Measurements from ENCODE around the gene DGCR8.

- TF ChIP-seq, protein P1, sequence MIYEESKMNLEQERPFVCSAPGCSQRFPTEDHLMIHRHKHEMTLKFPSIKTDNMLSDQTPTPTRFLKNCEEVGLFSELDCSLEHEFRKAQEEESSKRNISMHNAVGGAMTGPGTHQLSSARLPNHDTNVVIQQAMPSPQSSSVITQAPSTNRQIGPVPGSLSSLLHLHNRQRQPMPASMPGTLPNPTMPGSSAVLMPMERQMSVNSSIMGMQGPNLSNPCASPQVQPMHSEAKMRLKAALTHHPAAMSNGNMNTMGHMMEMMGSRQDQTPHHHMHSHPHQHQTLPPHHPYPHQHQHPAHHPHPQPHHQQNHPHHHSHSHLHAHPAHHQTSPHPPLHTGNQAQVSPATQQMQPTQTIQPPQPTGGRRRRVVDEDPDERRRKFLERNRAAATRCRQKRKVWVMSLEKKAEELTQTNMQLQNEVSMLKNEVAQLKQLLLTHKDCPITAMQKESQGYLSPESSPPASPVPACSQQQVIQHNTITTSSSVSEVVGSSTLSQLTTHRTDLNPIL (CRISPR knock-in tag; IDR thresholded peaks at IDR 0.05; ENCODE audit: low read depth), result no peak
- no peak for TF ChIP-seq RARB (CRISPR knock-in tag; IDR thresholded peaks at IDR 0.05)
- TF ChIP-seq ZNF8 (CRISPR knock-in tag; IDR thresholded peaks at IDR 0.05), result no peak
- TF ChIP-seq GLIS3 (CRISPR knock-in tag; IDR thresholded peaks at IDR 0.05), result no peak
- TF ChIP-seq, protein P2, sequence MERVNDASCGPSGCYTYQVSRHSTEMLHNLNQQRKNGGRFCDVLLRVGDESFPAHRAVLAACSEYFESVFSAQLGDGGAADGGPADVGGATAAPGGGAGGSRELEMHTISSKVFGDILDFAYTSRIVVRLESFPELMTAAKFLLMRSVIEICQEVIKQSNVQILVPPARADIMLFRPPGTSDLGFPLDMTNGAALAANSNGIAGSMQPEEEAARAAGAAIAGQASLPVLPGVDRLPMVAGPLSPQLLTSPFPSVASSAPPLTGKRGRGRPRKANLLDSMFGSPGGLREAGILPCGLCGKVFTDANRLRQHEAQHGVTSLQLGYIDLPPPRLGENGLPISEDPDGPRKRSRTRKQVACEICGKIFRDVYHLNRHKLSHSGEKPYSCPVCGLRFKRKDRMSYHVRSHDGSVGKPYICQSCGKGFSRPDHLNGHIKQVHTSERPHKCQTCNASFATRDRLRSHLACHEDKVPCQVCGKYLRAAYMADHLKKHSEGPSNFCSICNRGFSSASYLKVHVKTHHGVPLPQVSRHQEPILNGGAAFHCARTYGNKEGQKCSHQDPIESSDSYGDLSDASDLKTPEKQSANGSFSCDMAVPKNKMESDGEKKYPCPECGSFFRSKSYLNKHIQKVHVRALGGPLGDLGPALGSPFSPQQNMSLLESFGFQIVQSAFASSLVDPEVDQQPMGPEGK (CRISPR knock-in tag; IDR thresholded peaks at IDR 0.05; ENCODE audit: borderline replicate concordance), result no peak
- TF ChIP-seq ZFP3 (CRISPR knock-in tag; IDR thresholded peaks at IDR 0.05), result no peak
- TF ChIP-seq ESRRG (CRISPR knock-in tag; IDR thresholded peaks at IDR 0.05), result no peak
- no peak for TF ChIP-seq TOX (CRISPR knock-in tag; IDR thresholded peaks at IDR 0.05; ENCODE audit: borderline replicate concordance)
- TF ChIP-seq OSR1 (CRISPR knock-in tag; IDR thresholded peaks at IDR 0.05), result no peak
These were observed 31.9 kb downstream of the DGCR8 start for GRCh38 chr22:20111689-20112622.

All from SK-N-SH treated with all-trans-retinoic acid at 6 μM for 48 hours (cell line).